HG03095 (cell line): ENCODE measurements around the gene ARL14.

Experiments used
- ATAC-seq: cut with Tn5 transposase; IDR thresholded peaks from one replicate; pipeline ENCODE4 v1.9.1; 2021; ENCODE audit warnings: moderate library complexity; ENCODE audit not compliant: unreplicated experiment

The ARL14 gene

DNA sequence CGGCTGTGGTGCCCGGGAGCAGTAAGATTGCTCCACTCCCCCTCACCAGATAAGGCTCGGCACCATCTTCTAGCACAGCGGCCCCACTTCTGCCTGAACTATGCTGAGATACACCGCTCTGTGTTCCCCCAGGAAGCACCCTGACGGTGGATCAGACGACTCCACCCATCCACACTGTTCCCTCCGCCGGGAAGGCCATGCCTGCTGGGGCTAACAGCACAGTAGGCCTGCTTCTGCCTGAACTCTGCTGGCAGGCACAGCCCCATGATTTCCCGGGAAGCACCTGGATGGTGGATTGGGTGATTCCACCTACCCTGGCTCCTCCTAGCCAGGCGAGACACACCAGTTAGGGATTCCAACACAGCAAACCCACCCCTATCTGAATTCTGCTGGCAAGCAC lies 42.8 kb downstream of the ARL14 start:
- ATAC-seq, result no peak

DNA sequence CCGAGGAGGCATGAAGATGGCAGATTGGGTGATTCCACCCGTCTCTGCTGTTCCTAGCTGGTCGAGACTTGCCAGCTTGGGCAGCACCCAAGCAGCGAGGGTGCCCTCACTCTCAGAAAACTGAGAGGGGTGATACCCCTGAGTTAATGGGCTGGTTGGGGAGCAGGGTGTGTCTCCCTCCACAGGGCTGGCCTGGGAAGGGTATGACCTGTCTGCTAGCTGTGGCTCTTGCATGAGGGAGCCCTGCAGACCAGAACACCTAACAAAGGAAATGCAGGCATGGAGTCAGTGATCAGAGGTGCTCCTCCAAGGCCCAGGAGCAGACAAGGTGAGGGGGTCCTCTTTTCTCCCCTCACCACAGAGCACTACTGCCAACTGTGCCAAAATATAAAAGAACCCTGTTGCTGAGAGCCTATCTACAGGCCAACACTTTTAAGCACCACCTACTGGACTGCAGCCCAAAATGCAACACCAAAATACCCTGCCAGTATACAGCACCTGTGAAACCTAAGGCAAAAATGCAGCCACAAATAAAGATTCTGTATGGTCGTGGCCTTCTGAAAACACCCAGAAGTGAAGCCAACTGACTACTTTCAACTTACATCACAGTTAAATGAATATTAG lies 43.3 kb downstream of the ARL14 start:
- ATAC-seq, result peak; percentile 60

DNA sequence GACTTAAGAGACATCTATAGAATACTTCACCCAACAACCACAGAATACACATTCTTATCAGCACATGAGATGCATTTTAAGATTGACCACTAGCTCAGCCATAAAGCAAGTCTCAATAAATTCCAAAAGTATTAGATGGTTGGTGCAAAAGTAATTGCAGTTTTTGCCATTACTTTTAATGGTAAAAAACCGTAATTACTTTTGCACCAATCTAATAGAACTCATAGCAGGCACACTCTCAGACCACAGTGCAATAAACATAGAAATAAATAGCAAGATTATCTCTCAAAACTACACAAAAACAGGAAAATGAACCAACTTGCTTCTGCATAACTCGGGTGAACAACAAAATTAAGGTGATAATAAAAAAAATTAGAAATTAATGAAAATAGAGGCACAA lies 45.4 kb downstream of the ARL14 start:
- ATAC-seq, result no peak

DNA sequence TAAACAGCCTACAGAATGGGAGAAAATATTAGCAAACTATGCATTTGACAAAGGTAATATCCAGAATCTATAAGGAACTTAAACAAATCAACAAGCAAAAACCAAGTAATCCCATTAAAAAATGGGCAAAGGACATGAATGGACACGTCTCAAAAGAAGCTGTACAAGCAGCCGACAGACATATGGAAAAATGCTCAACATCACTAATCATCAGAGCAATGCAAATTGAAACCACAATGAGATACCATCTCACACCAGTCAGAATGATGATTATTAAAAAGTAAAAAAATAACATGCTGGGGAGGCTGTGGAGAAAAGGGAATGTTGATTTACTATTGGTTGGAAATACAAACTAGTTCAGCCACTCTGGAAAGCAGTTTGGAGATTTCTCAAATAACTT lies 48.4 kb downstream of the ARL14 start:
- no peak for ATAC-seq
